Heart left ventricle (tissue), 13 donors: ENCODE results near the gene CFAP43.

Experiments used
- POLR2A ChIP-seq, 2 donors: fragments of 450-650 bp; IDR thresholded peaks; one replicate each; pipeline ENCODE4 v1.6.1; 2017; ENCODE audit warnings: antibody characterized with exemption in 2 of 2, mild to moderate bottlenecking in 2 of 2, moderate library complexity in 2 of 2
- TF ChIP-seq, protein P1 (sequence below), 12 donors: fragments of 200-600 bp; sonication (generic) in 4 of 12; IDR thresholded peaks; one replicate each; pipeline versions ENCODE4 v1.5.0 to v1.8.0; 2018 to 2022; ENCODE audit warnings: antibody characterized with exemption in 12 of 12, mild to moderate bottlenecking in 5 of 12
- donor health status: ischemic (EF 13 %, LVEDD 7.1; RV severe dilation, severe dysfunction).
- donor health status: DM: no; HTN: yes; CAD: no.
- donor health status: DM: no; HTN: no; CAD: no.
- donor health status: ischemic (EF 25% LVEDD 6.9; RV normal size, moderate dysfunction).
- donor health status: ischemic (EF 25% LVEDD 5.7; RV mildly dilated, moderate dysfunction).
- donor health status: ischemic (EF 35%, LVEDD 5.7; RV mildly dilated, moderate dysfunction).
- donor health status: nonischemic (EF 11% LVEDD 7.7; RV severe dilation, severe dysfunction).
- donor health status: DM: yes; HTN: yes; CAD: no.
- donor health status: PGD.
- donor health status: ischemic (EF 29% LVEDD 5.4; RV normal size, mild dysfunction).
- donor health status: nonischemic (EF 23%, LVEDD 6.1; RV moderate dilation, normal function).

DNA sequence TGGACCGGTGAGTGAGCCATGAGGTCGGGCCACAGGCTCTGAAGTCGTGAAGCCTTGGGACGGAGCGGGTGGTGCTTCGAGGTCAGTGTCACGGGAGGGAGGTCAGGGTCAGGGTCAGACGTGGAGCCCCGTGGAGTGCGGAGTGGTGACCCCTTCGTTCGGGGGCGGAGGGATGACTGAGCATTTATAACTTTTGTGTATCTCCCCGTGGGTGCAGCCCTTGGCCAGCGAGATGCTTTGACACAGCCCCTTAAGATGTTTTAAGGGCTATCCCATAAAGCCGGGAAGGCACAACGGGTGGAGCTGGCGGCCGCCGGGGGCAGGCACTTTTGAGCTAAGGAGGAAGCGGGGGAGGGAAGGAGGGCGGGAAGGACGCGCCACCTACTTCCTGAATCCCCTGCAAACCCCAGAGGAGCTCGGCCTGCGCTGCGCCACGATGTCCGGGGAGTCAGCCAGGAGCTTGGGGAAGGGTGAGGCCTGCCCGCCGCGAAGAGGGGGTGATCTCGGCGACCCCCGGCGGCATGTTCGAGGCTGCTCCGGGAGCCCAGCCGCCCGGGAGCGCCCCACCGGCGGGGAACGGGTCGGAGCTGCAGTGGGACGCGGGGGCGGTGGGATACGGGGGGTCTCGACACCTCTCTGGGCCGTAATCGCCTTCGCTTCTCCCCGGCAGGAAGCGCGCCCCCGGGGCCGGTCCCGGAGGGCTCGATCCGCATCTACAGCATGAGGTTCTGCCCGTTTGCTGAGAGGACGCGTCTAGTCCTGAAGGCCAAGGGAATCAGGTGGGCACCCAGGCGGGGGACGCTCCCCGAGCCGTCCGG lies 22.5 kb upstream of the CFAP43 start, which contains the start of gene GSTO1:
- TF ChIP-seq, protein P1, sequence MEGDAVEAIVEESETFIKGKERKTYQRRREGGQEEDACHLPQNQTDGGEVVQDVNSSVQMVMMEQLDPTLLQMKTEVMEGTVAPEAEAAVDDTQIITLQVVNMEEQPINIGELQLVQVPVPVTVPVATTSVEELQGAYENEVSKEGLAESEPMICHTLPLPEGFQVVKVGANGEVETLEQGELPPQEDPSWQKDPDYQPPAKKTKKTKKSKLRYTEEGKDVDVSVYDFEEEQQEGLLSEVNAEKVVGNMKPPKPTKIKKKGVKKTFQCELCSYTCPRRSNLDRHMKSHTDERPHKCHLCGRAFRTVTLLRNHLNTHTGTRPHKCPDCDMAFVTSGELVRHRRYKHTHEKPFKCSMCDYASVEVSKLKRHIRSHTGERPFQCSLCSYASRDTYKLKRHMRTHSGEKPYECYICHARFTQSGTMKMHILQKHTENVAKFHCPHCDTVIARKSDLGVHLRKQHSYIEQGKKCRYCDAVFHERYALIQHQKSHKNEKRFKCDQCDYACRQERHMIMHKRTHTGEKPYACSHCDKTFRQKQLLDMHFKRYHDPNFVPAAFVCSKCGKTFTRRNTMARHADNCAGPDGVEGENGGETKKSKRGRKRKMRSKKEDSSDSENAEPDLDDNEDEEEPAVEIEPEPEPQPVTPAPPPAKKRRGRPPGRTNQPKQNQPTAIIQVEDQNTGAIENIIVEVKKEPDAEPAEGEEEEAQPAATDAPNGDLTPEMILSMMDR (IDR thresholded peaks at IDR 0.05), result peak in 2 of 12 donors; percentile 2 to 10
- peak in 1 of 2 donors; percentile 77 for TF ChIP-seq POLR2A (IDR thresholded peaks at IDR 0.05)
